Upper lobe of left lung (tissue), 6 donors: ENCODE data around the gene METTL15. TPM values are rescaled to one million over a fixed set of nuclear protein-coding genes. Genes with fewer than 3 reads are reported as not detected.

Source experiments
- ATAC-seq, 2 donors: fragments of 200-7000 bp; cut with Tn5 transposase; one replicate each; pipeline ENCODE4 v1.9.1; 2022; ENCODE audit warnings: mild to moderate bottlenecking in 2 of 2, moderate library complexity in 2 of 2; ENCODE audit not compliant: low FRiP score in 2 of 2
- DNase-seq, 2 donors: peaks; one replicate each; pipeline ENCODE4 v3.0.0-alpha.2; 2019 to 2020
- H3K27ac ChIP-seq, 4 donors: fragments of 200-600 bp; sonication (generic); one replicate each; pipeline ENCODE4 v1.5.1; 2016 to 2019
- H3K27me3 ChIP-seq, 4 donors: fragments of 200-600 bp; sonication (generic); one replicate each; pipeline ENCODE4 v1.5.1; 2017 to 2019
- H3K36me3 ChIP-seq, 4 donors: fragments of 200-600 bp; sonication (generic); one replicate each; pipeline ENCODE4 v1.5.1; 2016 to 2019
- H3K4me1 ChIP-seq, 4 donors: fragments of 200-600 bp; sonication (generic); one replicate each; pipeline ENCODE4 v1.5.1; 2018 to 2019
- H3K4me3 ChIP-seq, 4 donors: fragments of 200-600 bp; sonication (generic); one replicate each; pipeline ENCODE4 v1.5.1; 2017 to 2019; ENCODE audit warnings: mild to moderate bottlenecking in 2 of 4, moderate library complexity in 1 of 4
- H3K9me3 ChIP-seq, 4 donors: fragments of 200-600 bp; sonication (generic); one replicate each; pipeline ENCODE4 v1.5.1; 2018 to 2019
- EP300 ChIP-seq, 4 donors: sonication (generic); formaldehyde crosslinking; IDR thresholded peaks; one replicate each; pipeline ENCODE4 v1.5.1; 2017; ENCODE audit warnings: antibody characterized with exemption in 4 of 4, control low read depth in 2 of 4
- POLR2A ChIP-seq, 4 donors: fragments of 450-650 bp; IDR thresholded peaks; one replicate each; pipeline ENCODE4 v1.5.1; 2016 to 2017; ENCODE audit warnings: antibody characterized with exemption in 4 of 4, mild to moderate bottlenecking in 2 of 4
- POLR2AphosphoS5 ChIP-seq, 2 donors: sonication (generic); formaldehyde crosslinking; IDR thresholded peaks; one replicate each; pipeline ENCODE4 v1.5.1; 2017; ENCODE audit warnings: antibody characterized with exemption in 2 of 2
- WGBS, 2 donors: methylation state at CpG; one replicate each; pipeline ENCODE4 v1.1.5; 2017 to 2018; 5-methylcytosine and 5-hydroxymethylcytosine counted together
- total RNA-seq, 6 donors: library from RNA; depleted of rRNA in 4 of 6; stranded (reverse); fragments of >200 nt in 4 of 6; gene quantifications; one replicate each; pipeline versions ENCODE4 v1.1.0 to v1.2.1, GENCODE V29; 2016 to 2021
- TF ChIP-seq, protein P1 (sequence below), 6 experiments: fragments of 450-650 bp in 4 of 6; fragments of 200-600 bp in 2 of 6; sonication (generic) in 2 of 6; IDR thresholded peaks; one replicate each; pipeline ENCODE4 v1.5.1; 2016 to 2019; ENCODE audit warnings: antibody characterized with exemption in 6 of 6
- donor health status: DM: no; HTN: no; CAD: no; lungs with moderate emphysema.
- donor health status: DM: no; HTN: yes; CAD: no; lungs with severe emphysema.

The METTL15 gene
- total RNA-seq, 6 donors from 2014 or later = 3.0 to 24.1 (median 11.2) TPM

DNA sequence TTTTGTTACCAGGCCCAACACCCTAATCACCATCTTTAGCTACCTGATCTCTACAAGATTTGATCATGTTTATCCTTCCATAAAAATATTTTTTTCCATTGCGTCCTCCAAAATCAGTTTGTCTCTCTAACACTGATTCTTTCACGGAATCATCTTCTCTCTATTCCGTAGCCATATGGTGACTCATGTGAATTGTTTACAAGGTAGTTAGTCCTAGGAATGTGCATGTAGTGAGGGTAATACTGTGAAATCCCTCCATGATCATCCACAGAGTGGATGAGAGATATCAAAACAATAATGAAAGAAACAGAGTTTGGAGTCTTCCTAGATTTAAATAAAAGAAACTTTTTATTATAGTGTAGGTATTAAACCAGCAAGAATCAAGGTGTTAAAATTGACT, 230.2 kb downstream of the METTL15 start:
- Histone ChIP-seq H3K4me1 (no peaks in the 10 kb centered on the region), H3K36me3 (no peaks in the 10 kb centered on the region), H3K27ac (no peak overlapping the region), H3K9me3 (peaks cover 5 to 16% (median 5%) of the 10 kb centered on the region in 4 donors), H3K4me3 (no peak overlapping the region), H3K27me3 (no peaks in the 10 kb centered on the region)
- DNase-seq (no peak), ATAC-seq (no peak)
- TF ChIP-seq, protein P1, sequence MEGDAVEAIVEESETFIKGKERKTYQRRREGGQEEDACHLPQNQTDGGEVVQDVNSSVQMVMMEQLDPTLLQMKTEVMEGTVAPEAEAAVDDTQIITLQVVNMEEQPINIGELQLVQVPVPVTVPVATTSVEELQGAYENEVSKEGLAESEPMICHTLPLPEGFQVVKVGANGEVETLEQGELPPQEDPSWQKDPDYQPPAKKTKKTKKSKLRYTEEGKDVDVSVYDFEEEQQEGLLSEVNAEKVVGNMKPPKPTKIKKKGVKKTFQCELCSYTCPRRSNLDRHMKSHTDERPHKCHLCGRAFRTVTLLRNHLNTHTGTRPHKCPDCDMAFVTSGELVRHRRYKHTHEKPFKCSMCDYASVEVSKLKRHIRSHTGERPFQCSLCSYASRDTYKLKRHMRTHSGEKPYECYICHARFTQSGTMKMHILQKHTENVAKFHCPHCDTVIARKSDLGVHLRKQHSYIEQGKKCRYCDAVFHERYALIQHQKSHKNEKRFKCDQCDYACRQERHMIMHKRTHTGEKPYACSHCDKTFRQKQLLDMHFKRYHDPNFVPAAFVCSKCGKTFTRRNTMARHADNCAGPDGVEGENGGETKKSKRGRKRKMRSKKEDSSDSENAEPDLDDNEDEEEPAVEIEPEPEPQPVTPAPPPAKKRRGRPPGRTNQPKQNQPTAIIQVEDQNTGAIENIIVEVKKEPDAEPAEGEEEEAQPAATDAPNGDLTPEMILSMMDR (IDR thresholded peaks at IDR 0.05) = no peak
- TF ChIP-seq POLR2AphosphoS5 (IDR thresholded peaks at IDR 0.05) (no peak), EP300 (IDR thresholded peaks at IDR 0.05) (no peak)
- 94 to 97% methylated on average over 3 of the region's 3 CpGs for WGBS, 2 donors

- Histone ChIP-seq H3K36me3 (no peaks in the 10 kb centered on the region), H3K27me3 (no peaks in the 10 kb centered on the region), H3K4me3 (no peak overlapping the region), H3K4me1 (no peaks in the 10 kb centered on the region), H3K9me3 (peaks cover 5 to 16% (median 5%) of the 10 kb centered on the region in 4 donors), H3K27ac (no peak overlapping the region)
- 95 to 96% methylated on average over 1 of the region's 1 CpG for WGBS, 2 donors
- no peak for ATAC-seq
- DNase-seq = no peak
- TF ChIP-seq POLR2AphosphoS5 (IDR thresholded peaks at IDR 0.05) (no peak), EP300 (IDR thresholded peaks at IDR 0.05) (no peak), POLR2A (IDR thresholded peaks at IDR 0.05) (no peak)
- TF ChIP-seq, protein P1 (IDR thresholded peaks at IDR 0.05) = no peak
Observed at GRCh38 chr11:28339488-28339887, 231.3 kb downstream of the METTL15 start.

DNA sequence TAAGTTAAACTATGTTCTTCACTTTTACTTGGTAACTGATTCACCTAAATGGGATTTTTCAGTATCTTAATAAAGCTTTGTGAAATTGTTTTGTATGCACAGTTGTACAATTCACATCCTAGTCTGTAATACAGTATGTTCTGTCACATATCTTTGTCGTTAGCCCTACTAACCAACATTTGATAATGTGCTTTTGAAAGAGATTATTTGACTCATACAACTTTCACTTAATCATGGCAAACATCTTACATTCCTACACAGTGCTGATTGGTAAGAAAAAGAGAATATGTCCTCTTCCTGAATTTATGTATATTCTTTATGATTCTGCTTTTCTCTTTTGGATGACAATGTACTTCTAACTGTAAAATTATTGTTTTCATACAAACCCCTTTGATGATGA, 234.5 kb downstream of the METTL15 start:
- Histone ChIP-seq H3K36me3 (no peaks in the 10 kb centered on the region), H3K27ac (no peak overlapping the region), H3K4me1 (no peaks in the 10 kb centered on the region), H3K27me3 (no peaks in the 10 kb centered on the region), H3K9me3 (peaks cover 5 to 16% (median 5%) of the 10 kb centered on the region in 4 donors), H3K4me3 (no peak overlapping the region)
- DNase-seq (no peak), ATAC-seq (no peak)
- TF ChIP-seq POLR2A (IDR thresholded peaks at IDR 0.05) (no peak), EP300 (IDR thresholded peaks at IDR 0.05) (no peak), POLR2AphosphoS5 (IDR thresholded peaks at IDR 0.05) (no peak)
- TF ChIP-seq, protein P1 (IDR thresholded peaks at IDR 0.05) = no peak
- 61 to 70% methylated on average over 1 of the region's 1 CpG for WGBS, 2 donors

DNA sequence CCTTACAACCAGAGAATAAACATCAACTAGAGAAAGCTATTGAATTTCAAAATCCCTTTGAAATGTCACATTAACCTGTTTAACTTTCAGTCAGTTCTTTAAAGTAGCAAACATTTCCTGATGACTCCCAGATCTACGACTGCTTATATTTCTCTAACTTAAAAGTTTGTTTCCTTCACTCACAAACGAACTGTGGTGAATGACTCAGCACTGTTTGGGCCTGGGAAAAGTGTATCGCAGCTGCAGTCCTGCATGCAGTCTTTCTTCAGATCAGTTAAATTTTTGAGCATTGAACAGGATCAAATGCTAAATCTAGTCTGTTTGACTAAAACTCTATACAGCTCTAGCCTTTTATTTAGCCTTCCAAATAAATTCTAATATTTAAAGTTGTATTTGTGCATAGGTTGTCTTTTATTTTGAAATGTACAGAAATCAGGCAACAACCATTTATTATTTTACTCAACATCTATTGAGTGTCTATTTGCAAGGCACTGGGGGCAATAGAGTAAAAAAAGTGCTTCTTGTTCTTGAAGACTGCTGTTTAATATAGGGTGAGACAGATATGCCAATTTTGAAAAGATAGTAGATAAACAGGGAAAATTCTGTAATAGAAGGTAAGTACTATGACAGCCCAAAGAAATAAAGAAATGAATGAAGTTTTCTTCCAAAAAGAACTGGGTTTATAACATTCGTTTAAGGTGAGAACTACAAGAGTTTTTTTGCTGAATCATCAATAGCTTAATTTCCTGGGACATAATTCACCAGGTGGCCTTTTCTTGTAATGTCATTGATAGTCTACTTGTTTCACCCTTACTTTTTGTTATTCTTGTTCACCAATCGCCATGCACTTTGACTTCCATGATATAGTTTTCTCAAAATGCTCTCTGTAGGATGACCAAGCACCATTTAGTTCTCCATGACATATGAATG, 235.4 kb downstream of the METTL15 start:
- no peaks in the 10 kb centered on the region for H3K36me3 ChIP-seq
- no peak for ATAC-seq
- 45 to 53% methylated on average over 5 of the region's 5 CpGs for WGBS, 2 donors
- H3K4me1 ChIP-seq = no peaks in the 10 kb centered on the region
- no peak overlapping the region for H3K27ac ChIP-seq
- no peaks in the 10 kb centered on the region for H3K27me3 ChIP-seq
- peaks cover 5 to 13% (median 5%) of the 10 kb centered on the region in 4 donors for H3K9me3 ChIP-seq
- DNase-seq = no peak
- TF ChIP-seq, protein P1 (IDR thresholded peaks at IDR 0.05) = no peak
- TF ChIP-seq POLR2AphosphoS5 (IDR thresholded peaks at IDR 0.05) = no peak
- TF ChIP-seq EP300 (IDR thresholded peaks at IDR 0.05) = no peak
- no peak for TF ChIP-seq POLR2A (IDR thresholded peaks at IDR 0.05)
- no peak overlapping the region for H3K4me3 ChIP-seq
